GM10266 (cell line): Measurements from ENCODE around the gene ACTN1.
A peak's percentile ranks its signal among the peaks of the same experiment; 100 is the strongest.

Experiments used
- DNase-seq: peaks from one replicate; pipeline ENCODE4 v3.0.0; 2012; ENCODE audit errors: extremely low spot score
- TF ChIP-seq, protein P1 (sequence below): IDR thresholded peaks from 2 replicates; pipeline ENCODE4 v1.5.1; 2012; ENCODE audit warnings: mild to moderate bottlenecking, low read depth; ENCODE audit not compliant: control insufficient read depth, insufficient read depth; ENCODE audit errors: missing control alignments

Gene ACTN1

GRCh38 chr14:69002069-69002468 lies 23.0 kb upstream of the ACTN1 start:
- peak; percentile 33 for DNase-seq
- TF ChIP-seq, protein P1, sequence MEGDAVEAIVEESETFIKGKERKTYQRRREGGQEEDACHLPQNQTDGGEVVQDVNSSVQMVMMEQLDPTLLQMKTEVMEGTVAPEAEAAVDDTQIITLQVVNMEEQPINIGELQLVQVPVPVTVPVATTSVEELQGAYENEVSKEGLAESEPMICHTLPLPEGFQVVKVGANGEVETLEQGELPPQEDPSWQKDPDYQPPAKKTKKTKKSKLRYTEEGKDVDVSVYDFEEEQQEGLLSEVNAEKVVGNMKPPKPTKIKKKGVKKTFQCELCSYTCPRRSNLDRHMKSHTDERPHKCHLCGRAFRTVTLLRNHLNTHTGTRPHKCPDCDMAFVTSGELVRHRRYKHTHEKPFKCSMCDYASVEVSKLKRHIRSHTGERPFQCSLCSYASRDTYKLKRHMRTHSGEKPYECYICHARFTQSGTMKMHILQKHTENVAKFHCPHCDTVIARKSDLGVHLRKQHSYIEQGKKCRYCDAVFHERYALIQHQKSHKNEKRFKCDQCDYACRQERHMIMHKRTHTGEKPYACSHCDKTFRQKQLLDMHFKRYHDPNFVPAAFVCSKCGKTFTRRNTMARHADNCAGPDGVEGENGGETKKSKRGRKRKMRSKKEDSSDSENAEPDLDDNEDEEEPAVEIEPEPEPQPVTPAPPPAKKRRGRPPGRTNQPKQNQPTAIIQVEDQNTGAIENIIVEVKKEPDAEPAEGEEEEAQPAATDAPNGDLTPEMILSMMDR: peak; percentile 24

DNA sequence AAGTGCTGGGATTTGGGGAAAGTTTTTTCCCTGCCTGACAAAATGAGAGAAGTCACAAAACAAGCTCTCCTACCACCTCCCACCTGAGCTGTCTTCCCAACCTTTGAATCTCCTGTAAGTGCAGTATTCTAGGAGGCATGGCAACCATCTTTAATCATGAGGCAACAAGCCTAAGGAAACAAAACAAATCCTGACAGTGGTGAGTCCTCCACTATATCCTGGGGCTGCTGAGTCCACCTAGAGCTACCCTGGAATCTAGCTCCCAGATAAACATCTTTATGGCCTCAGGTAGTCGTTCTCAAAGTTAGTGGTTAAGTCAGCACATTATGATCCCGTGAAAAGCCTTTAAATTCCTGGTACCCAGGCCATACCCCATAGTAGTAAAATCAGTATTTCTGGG lies 22.3 kb upstream of the ACTN1 start:
- no peak for DNase-seq
- TF ChIP-seq, protein P1: no peak

- no peak for DNase-seq
- TF ChIP-seq, protein P1: no peak
Observed at GRCh38 chr14:68998062-68998461, 19.0 kb upstream of the ACTN1 start.

DNA sequence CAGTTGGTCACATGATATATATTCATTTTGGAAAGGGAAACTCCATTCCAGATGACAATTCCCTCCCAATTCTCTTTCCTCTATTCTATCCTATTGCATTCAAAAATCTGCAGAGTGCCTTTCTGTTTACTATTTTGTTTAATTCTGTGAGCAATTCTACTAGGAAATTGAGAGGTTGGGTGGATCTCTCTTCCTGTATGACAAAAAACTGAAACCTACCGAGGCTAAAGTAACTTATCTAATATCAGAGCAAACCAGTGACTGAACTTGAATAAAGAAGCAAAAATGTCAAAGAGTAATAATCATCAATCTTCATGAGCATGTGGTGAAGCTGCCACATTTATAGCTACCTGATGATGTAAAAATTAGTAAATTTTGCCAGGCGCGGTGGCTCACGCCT lies 16.6 kb upstream of the ACTN1 start:
- no peak for DNase-seq
- TF ChIP-seq, protein P1: no peak

DNA sequence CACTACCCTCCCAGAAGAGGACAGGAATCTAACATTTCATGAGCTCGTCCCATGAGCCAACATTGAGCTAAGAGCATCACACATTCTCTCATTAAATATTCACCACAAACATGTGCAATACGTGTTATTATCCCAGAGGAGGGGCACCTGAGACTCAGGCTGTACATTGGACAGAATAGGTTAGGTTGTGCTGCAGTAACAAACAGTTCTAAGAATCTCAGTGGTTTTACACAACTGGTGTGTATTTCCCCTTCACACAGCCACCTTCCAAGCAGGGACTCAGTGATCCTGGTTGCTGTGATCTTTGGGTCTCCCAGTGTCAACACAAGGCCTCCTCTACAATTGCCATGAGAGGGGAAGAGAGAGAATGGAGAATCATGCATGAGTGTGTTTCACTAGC lies 15.0 kb upstream of the ACTN1 start:
- DNase-seq: no peak
- TF ChIP-seq, protein P1: no peak

DNA sequence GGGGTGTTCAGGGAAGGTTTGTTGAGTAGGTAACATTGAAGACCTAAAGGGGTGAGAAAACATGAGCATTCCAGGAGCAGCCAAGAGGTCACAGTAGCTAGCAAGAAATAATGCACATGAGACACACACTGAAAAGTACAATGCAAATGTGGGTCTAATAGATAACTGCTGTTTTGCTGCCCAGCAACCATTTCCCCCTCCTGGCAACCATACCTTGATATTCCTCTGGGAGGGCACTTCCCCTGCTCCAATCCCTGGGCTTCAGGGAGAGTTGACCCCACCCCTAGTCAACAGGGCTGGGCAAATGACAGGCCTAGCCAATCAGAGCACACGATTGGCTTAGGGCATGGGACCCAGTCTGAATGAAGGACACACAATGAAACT lies 8.5 kb upstream of the ACTN1 start:
- TF ChIP-seq, protein P1: no peak
- DNase-seq: no peak

- no peak for DNase-seq
- TF ChIP-seq, protein P1: no peak
Observed at GRCh38 chr14:68986926-68987652, 8.0 kb upstream of the ACTN1 start.
